ENCODE data around the gene TFAM. TPM values are rescaled to one million over a fixed set of nuclear protein-coding genes. Genes with fewer than 3 reads are reported as not detected.
A peak's percentile ranks its signal among the peaks of the same experiment; 100 is the strongest.

TFAM gene
- total RNA-seq, 1 experiment from 2014 or later = 74.4 TPM

- DNase-seq (ENCODE audit: low spot score) = no peak
- TF ChIP-seq FOXJ3 (CRISPR knock-in tag; IDR thresholded peaks at IDR 0.05; ENCODE audit: borderline replicate concordance) = no peak
- H3K9me3 Mint-ChIP-seq = no peaks in the 10 kb centered on the region
- peaks cover 15% of the 10 kb centered on the region for H3K4me1 Mint-ChIP-seq
- H3K27me3 Mint-ChIP-seq (ENCODE audit: low read depth) = no peaks in the 10 kb centered on the region
- ChIA-PET POLR2A (no interaction called here), CTCF (interaction anchor here (1.1 kb wide), 1 partner anchor 60 kb away, joined by 3 read pairs; no protein-coding TSS in a partner anchor)
- H3K27ac Mint-ChIP-seq = 0 out of 2 replicates have a peak overlapping the region, but pooled peaks have one; percentile 0
- no peak overlapping the region for H3K4me3 Mint-ChIP-seq
- ATAC-seq = 0 out of 2 replicates have a peak, but pooled peaks have one; percentile 20
- H3K36me3 Mint-ChIP-seq = peaks cover 2% of the 10 kb centered on the region
These were observed 24.7 kb upstream of the TFAM start for GRCh38 chr10:58360412-58361004.

GRCh38 chr10:58361353-58361752, 23.9 kb upstream of the TFAM start:
- CTCF ChIA-PET = no interaction called here
- Mint-ChIP-seq H3K4me3 (no peak overlapping the region), H3K36me3 (peaks cover 2% of the 10 kb centered on the region), H3K27me3 (ENCODE audit: low read depth) (no peaks in the 10 kb centered on the region), H3K4me1 (peaks cover 15% of the 10 kb centered on the region), H3K9me3 (no peaks in the 10 kb centered on the region), H3K27ac (no peak overlapping the region)
- POLR2A ChIA-PET = interaction anchor here (0.6 kb wide), 1 partner anchor 10 kb away, joined by 3 read pairs; no protein-coding TSS in a partner anchor
- DNase-seq (ENCODE audit: low spot score) = no peak
- TF ChIP-seq TEAD4 (CRISPR knock-in tag; IDR thresholded peaks at IDR 0.05) (no peak), SOX15 (CRISPR knock-in tag; IDR thresholded peaks at IDR 0.05) (no peak), ZNF423 (CRISPR knock-in tag; IDR thresholded peaks at IDR 0.05) (no peak), USF1 (CRISPR knock-in tag; IDR thresholded peaks at IDR 0.05) (no peak), ATF6 (CRISPR knock-in tag; IDR thresholded peaks at IDR 0.05) (no peak), HMGXB4 (CRISPR knock-in tag; IDR thresholded peaks at IDR 0.05) (no peak), ELF4 (CRISPR knock-in tag; IDR thresholded peaks at IDR 0.05; ENCODE audit: low read depth) (no peak), SMAD4 (CRISPR knock-in tag; IDR thresholded peaks at IDR 0.05) (no peak), ATF1 (CRISPR knock-in tag; IDR thresholded peaks at IDR 0.05) (no peak)
- ATAC-seq = no peak

- POLR2A ChIA-PET = no interaction called here
- H3K36me3 Mint-ChIP-seq = peaks cover 2% of the 10 kb centered on the region
- H3K27ac Mint-ChIP-seq = no peak overlapping the region
- no peak overlapping the region for H3K4me3 Mint-ChIP-seq
- CTCF ChIA-PET = no interaction called here
- DNase-seq (ENCODE audit: low spot score) (no peak), ATAC-seq (no peak)
- peaks cover 12% of the 10 kb centered on the region for H3K4me1 Mint-ChIP-seq
- H3K9me3 Mint-ChIP-seq = no peaks in the 10 kb centered on the region
- H3K27me3 Mint-ChIP-seq (ENCODE audit: low read depth) = no peaks in the 10 kb centered on the region
- TF ChIP-seq RELA (CRISPR knock-in tag; IDR thresholded peaks at IDR 0.05; ENCODE audit: borderline replicate concordance) (no peak), ERG (CRISPR knock-in tag; IDR thresholded peaks at IDR 0.05) (no peak), CREB1 (CRISPR knock-in tag; IDR thresholded peaks at IDR 0.05) (no peak), EMX1 (CRISPR knock-in tag; IDR thresholded peaks at IDR 0.05) (no peak), PREB (CRISPR knock-in tag; IDR thresholded peaks at IDR 0.05; ENCODE audit: borderline replicate concordance) (no peak), TCF7 (CRISPR knock-in tag; IDR thresholded peaks at IDR 0.05; ENCODE audit: low read depth) (no peak), NR2C2 (CRISPR knock-in tag; IDR thresholded peaks at IDR 0.05) (no peak), FOXP1 (CRISPR knock-in tag; IDR thresholded peaks at IDR 0.05; ENCODE audit: borderline replicate concordance) (no peak), MLX (CRISPR knock-in tag; IDR thresholded peaks at IDR 0.05) (no peak), ELF4 (CRISPR knock-in tag; IDR thresholded peaks at IDR 0.05; ENCODE audit: low read depth) (no peak)
These were observed 23.0 kb upstream of the TFAM start for GRCh38 chr10:58362027-58362789.

Measured in WTC11 (cell line).